ENCODE data around the gene PSAP. TPM values are rescaled to one million over a fixed set of nuclear protein-coding genes. Genes with fewer than 3 reads are reported as not detected.

PSAP gene
- total RNA-seq, 2 donors from 2014 or later: 136 to 207 TPM

DNA sequence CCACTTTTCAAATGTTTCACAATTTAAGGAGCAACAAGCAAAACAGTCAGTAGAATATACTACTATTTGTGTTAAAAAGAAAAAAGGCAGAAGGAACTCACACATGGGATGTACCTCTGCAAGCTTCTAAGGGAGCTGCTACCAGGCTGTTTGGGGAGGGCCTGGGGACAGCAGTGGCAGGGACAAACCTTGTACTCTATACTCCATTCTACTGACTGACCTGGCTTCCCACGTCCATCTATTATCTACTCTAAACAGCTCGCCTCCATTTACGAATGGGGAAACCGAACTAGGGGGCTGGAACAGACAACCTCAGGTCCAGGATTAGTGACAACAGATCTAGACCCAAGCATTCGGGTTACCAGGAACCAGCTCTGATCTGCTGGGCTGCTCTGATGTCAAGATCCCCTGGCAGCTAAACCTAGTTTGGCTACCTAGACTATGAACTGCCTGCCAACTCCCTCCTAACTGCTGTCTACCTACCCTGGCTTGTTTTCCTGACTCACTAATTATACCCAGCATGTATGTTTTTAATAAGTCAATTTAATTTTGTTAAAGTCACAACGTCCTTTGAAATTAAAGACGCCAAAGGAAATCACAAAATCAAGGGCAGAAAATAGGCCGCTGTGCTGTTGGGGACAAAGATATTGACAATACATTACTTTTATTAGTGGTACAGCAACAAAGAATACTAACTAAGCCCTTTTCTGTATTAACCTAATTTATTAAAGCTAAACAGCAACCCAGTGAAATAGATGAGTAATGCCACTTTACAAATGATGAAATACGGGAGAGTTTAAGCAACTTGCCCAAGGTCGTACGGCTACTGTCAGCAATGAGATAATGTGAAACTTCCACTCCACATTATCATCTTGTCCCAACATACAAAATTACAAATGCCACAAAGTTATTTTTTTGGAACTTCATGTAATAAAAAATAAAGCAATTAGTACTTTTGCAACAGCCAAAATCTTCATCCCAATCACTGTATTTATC lies 5.3 kb downstream of the PSAP start:
- DNase-seq (ENCODE audit: low spot score): no peak
- Mint-ChIP-seq H3K4me1 (ENCODE audit: low read depth in 2 of 2) (peaks cover 53 to 75% of the 10 kb centered on the region in 2 donors), H3K27me3 (no peaks in the 10 kb centered on the region), H3K9me3 (no peaks in the 10 kb centered on the region), H3K27ac (peak overlapping the region in 1 of 2 donors; percentile 33), H3K36me3 (no peaks in the 10 kb centered on the region), H3K4me3 (no peak overlapping the region)
- no peak for ATAC-seq

DNA sequence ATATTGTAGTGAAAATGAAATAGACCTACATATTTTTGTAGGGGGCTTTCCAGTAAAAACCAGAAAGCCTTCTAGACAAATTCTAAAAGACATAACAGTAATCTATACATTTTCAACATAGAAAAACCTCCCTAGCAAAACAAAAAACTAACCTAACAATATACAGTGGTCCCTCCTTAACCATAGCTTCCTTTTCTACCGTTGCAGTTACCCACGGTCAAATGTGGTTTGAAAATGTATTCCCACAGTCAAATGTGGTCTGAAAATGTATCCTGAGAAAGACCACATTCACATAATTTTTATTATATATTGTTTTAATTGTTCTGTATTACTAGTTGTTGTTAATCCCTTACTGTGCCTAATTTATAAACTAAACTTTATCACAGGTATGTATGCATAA lies 6.4 kb downstream of the PSAP start:
- Mint-ChIP-seq H3K27ac (no peak overlapping the region), H3K27me3 (no peaks in the 10 kb centered on the region), H3K4me1 (ENCODE audit: low read depth in 2 of 2) (peaks cover 48 to 75% of the 10 kb centered on the region in 2 donors), H3K36me3 (no peaks in the 10 kb centered on the region), H3K9me3 (no peaks in the 10 kb centered on the region), H3K4me3 (peak overlapping the region; percentile 9)
- no peak for ATAC-seq
- DNase-seq (ENCODE audit: low spot score): no peak

DNA sequence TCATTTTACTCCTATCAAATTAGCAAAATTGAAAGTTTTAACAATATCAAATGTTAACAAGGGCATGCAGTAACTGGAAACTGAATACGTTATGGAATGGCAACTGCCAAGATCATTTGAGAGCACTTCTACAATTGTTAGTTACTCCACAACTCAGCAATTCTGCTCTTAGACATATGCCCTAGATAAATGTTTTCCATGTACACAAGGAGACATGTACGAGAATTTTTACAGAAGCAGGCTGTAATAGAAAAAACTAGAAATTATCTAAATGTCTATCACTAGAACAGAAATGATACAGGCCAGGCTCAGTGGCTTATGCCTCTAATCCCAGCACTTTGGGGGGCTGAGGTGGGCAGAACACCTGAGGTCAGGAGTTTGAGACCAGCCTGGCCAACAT lies 7.0 kb downstream of the PSAP start:
- H3K27me3 Mint-ChIP-seq: no peaks in the 10 kb centered on the region
- DNase-seq (ENCODE audit: low spot score) (no peak), ATAC-seq (no peak)
- H3K27ac Mint-ChIP-seq: no peak overlapping the region
- H3K4me3 Mint-ChIP-seq: peak overlapping the region; percentile 54
- H3K4me1 Mint-ChIP-seq (ENCODE audit: low read depth in 2 of 2): peaks cover 44 to 69% of the 10 kb centered on the region in 2 donors
- no peaks in the 10 kb centered on the region for H3K36me3 Mint-ChIP-seq
- H3K9me3 Mint-ChIP-seq: no peaks in the 10 kb centered on the region

DNA sequence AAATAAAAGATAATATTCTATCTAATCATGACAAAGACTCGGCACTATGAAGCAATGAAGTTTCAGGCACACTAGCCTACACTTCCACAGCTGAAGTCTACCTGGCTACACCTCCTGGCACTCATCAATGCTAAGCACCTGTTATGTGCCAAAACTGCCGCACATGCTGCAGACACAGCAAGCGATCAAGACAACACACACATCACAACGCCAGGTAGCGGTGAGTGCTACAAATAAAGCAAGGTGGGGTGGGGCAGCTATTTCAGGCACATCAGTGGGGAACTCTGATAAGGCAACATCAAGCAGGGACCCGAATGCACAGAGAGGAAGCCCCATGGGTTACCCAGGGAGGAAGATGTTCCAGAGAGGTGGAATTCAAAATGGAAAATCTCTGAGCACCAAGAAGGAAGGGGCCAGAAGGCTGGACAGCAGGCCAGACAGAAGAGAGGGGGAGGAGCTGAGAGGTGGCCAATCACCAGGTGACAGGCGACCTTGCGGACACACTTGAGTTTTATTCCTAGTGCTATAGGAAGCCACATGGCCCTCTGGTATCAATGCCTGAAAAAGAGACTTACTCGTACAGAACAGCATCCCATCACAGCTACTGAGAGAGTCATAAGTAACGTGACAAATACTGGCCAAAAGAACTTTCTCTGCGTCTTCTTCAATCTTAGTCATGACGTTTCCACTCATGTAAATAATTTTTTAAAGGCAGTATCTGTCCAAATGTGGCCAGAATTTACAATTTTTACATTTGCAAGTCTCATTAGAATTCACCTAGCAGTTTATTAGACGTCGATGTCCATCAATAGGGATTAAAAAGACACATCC lies 8.0 kb downstream of the PSAP start:
- H3K27me3 Mint-ChIP-seq: no peaks in the 10 kb centered on the region
- H3K4me3 Mint-ChIP-seq: peak overlapping the region; percentile 54
- peaks cover 42 to 69% of the 10 kb centered on the region in 2 donors for H3K4me1 Mint-ChIP-seq (ENCODE audit: low read depth in 2 of 2)
- DNase-seq (ENCODE audit: low spot score): no peak
- no peak overlapping the region for H3K27ac Mint-ChIP-seq
- H3K9me3 Mint-ChIP-seq: no peaks in the 10 kb centered on the region
- ATAC-seq: no peak
- H3K36me3 Mint-ChIP-seq: no peaks in the 10 kb centered on the region

DNA sequence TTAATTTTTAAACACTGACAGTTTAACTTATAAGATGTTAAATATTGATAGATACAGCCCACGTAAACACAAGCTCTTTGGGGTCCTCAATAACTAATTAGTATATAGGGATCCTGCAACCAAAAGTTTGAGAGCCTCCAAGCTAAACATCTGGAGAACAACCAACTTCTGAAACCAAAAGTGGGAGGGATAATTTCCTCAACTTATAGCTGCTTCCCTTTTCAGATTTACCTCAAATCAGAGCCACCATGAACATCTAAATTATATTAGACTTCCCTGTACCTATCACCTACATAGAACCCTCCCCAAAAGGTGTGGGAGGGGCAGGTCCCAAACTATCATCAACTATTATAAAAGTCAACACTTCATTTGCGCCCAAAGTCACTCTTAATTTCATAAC lies 8.6 kb downstream of the PSAP start:
- Mint-ChIP-seq H3K36me3 (no peaks in the 10 kb centered on the region), H3K4me1 (ENCODE audit: low read depth in 2 of 2) (peaks cover 45 to 69% of the 10 kb centered on the region in 2 donors), H3K9me3 (no peaks in the 10 kb centered on the region), H3K27ac (no peak overlapping the region), H3K27me3 (no peaks in the 10 kb centered on the region), H3K4me3 (no peak overlapping the region)
- ATAC-seq (no peak), DNase-seq (ENCODE audit: low spot score) (no peak)

DNA sequence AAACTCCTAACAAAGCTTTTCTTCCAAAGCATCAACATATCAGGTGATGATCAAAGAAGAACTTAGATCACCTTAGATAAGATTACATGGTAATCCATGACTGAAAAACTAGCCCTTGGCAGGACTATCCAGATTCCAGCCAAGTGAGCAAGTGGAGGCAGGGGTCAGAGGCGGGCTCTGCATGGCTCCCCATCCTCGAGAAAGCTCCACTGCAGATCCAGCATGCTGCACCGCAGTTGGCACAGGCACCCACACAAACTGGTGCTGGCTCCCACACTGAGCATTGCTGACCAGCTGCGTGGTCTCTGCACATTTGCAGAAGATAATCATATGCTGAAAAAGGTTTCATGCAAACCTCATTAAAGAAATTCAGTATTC lies 10.1 kb downstream of the PSAP start:
- ATAC-seq (no peak), DNase-seq (ENCODE audit: low spot score) (no peak)

DNA sequence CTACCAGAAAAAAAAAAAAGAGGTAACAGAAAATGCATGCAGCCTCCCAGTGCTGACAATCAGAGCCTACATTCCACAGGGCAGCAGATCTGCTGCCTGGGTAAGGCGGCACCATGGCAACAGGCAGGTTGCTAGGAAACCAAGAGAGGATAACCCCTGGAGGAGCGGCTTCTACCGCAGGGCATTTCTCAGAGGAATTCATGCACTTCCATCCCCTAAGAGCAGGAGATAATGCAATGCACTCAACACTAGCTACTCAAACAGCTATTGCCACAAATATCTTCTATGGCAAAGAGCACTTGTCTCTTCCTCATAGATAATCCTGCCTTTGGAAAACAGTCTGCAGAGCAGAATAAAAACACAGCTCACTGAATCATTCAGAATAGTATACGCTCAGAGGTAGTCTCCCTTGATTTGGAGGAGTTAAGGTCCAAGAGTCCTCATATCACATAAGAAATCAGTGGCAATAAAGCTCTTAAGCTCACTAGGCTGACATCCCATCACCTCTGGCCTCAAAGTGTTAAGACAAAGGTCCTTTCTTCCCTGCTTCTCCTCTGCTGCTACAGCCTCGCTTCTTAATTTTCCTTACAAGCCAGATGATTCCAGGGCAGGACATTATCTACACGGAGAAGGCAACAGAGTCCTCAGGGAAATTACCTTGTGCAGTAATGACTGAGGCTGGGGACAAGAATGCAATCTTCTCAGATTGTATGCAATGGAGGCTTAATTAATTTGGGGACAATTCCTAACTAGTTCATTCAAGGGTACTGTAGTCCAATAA lies 10.7 kb downstream of the PSAP start:
- H3K27ac Mint-ChIP-seq: peak overlapping the region in 1 of 2 donors; percentile 53
- peaks cover 55 to 75% of the 10 kb centered on the region in 2 donors for H3K4me1 Mint-ChIP-seq (ENCODE audit: low read depth in 2 of 2)
- DNase-seq (ENCODE audit: low spot score): no peak
- no peaks in the 10 kb centered on the region for H3K36me3 Mint-ChIP-seq
- H3K9me3 Mint-ChIP-seq: no peaks in the 10 kb centered on the region
- no peak overlapping the region for H3K4me3 Mint-ChIP-seq
- no peaks in the 10 kb centered on the region for H3K27me3 Mint-ChIP-seq
- no peak for ATAC-seq

More for the DNA sequence above, 10.1 kb downstream of the PSAP start:
- no peaks in the 10 kb centered on the region for H3K9me3 Mint-ChIP-seq
- no peak overlapping the region for H3K4me3 Mint-ChIP-seq
- H3K4me1 Mint-ChIP-seq (ENCODE audit: low read depth in 2 of 2): peaks cover 56 to 77% of the 10 kb centered on the region in 2 donors
- no peaks in the 10 kb centered on the region for H3K27me3 Mint-ChIP-seq
- H3K36me3 Mint-ChIP-seq: no peaks in the 10 kb centered on the region
- no peak overlapping the region for H3K27ac Mint-ChIP-seq

DNA sequence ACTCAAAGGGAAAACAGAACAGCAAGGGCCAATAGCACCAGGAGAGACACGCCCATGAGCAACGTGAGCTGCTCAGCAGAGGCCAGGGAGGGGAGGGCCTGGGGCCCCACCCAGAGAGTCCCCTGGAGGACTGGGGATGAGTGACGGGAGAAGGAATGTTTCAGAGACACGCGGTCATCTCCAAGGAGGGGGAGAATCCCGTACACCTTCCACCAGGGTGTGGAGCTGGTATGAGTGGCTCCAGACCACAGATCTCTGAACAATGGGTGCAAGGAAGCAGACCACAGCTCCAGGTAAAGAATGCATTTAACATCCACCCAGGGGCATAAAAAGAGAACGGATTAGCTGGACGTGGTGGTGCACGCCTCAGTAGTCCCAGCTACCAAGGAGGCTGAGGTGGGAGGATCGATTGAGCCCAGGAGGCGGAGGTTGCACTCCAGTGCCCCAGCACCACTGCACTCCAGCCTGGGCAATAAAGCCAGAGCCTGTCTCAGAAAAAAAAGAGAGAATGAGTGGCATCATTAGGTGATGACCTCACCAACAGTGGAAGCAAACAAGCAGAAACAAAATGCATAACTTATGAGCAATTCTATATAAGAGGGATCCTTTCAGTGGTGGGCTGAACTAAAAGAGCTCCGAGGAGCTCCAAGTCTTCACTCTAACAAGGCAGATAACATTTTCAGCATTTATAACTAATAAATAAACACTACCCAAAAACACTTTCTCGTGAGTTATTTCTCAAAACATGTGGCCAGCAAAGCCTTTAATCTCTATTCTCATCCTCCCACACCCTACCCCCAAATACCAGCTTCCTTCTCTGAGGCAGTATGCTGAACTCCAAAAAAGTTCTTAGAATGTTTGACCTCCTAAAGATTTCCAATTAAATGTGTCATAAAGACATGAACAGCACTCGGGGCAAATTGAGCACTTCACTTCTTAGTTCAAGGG lies 12.5 kb downstream of the PSAP start:
- H3K27ac Mint-ChIP-seq: peak overlapping the region in 1 of 2 donors; percentile 23
- no peak for ATAC-seq
- DNase-seq (ENCODE audit: low spot score): no peak
- H3K4me1 Mint-ChIP-seq (ENCODE audit: low read depth in 2 of 2): peaks cover 50 to 59% of the 10 kb centered on the region in 2 donors
- no peak overlapping the region for H3K4me3 Mint-ChIP-seq
- no peaks in the 10 kb centered on the region for H3K36me3 Mint-ChIP-seq
- no peaks in the 10 kb centered on the region for H3K27me3 Mint-ChIP-seq
- no peaks in the 10 kb centered on the region for H3K9me3 Mint-ChIP-seq

DNA sequence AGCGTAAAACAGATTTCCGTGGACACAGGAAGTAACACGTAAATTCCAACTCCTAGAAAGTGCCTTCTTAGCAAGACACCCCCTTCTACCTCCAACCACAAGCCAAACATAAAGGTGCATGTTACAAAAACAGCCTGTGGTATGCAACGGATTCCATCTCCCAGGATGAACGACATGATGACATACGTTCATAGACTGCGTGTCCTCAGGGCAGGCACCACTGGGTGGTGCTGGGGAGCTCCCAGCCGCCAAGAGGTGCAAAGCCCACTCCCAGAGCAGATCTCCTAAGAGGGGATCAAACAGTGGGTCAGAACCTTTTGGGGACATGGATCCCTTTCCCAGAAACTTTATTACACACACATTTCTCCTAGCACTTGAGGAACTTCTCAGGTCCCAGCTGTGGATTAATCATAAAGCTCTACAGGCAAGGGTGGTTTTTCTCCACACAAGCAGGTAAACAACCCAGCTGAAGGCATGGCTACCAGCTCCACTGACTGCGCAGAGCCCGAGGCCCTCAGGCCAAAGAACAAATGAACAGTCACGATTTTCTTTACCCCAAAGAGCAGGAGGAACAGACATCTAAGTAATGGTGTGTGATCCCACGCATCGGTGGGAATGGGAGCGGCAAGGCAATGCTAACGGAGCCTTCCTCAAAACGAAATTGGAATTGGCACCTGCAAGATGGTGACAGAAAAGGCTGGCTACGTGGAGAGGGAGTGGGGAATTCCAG lies 13.8 kb downstream of the PSAP start:
- Mint-ChIP-seq H3K4me1 (ENCODE audit: low read depth in 2 of 2) (peaks cover 46 to 53% of the 10 kb centered on the region in 2 donors), H3K9me3 (no peaks in the 10 kb centered on the region), H3K27me3 (no peaks in the 10 kb centered on the region), H3K27ac (no peak overlapping the region), H3K36me3 (no peaks in the 10 kb centered on the region), H3K4me3 (no peak overlapping the region)
- DNase-seq (ENCODE audit: low spot score) (no peak), ATAC-seq (no peak)

DNA sequence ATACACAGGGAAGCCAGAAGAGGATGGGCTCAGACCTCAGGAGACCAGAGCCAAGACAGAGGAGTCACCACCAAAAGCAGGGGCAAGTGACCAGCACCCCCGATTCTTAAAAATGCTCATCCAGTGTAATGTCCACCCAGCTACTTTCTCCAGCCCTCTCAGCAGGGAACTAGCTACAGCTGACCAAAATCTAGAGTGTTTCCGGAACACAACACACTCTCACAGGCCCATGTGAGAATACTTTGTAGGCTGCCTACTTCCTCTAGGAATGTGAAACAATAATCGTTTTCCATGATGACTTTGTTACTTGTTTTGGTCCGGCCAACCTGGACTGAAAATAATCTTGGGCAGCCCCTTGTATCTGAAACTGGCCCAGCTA lies 14.5 kb downstream of the PSAP start:
- H3K9me3 Mint-ChIP-seq: no peaks in the 10 kb centered on the region
- peaks cover 49 to 53% of the 10 kb centered on the region in 2 donors for H3K4me1 Mint-ChIP-seq (ENCODE audit: low read depth in 2 of 2)
- DNase-seq (ENCODE audit: low spot score): no peak
- no peak overlapping the region for H3K4me3 Mint-ChIP-seq
- no peaks in the 10 kb centered on the region for H3K36me3 Mint-ChIP-seq
- no peak for ATAC-seq
- H3K27ac Mint-ChIP-seq: no peak overlapping the region
- H3K27me3 Mint-ChIP-seq: no peaks in the 10 kb centered on the region

DNA sequence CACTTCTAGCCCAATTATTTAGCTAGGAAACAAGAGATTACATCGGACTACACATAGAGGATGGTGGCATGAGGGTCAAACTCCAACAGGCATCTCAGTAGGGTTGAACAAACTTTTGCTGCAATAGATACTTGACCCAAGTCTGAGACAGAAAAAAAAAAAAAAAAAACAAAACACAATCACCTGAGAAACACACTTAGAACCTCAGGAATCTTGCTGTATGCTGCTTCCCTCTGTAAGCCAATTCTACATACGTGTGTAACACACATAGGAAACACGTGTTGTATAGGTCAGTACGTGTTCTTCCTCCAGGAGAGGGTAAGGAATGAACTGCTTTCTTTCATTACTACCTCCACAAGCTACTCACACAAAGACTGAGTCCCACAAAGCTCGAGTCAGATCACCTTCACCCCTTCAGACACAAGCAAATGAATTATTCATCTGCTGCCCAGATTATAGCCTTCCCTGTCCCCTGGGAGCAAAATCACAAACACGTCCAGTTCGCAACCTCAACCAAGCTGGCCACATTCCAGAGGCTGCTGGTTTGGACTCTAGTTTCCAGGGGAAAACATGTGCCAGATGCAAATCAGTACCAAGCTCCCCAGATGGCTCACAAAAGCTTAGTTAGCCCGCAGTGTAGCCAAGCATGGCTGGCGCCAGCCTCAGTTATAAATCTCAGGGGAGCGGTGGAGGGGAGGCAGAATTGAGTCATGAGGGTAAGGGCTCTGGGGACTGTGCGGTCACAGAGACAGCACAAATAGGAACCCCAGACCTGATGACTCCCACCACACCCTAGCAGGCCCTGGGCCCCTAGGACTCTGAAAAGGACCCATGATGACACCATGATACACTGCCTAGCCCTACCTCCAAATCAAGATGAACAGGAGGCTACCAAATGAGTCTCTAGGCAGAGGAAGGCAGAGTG lies 15.1 kb downstream of the PSAP start:
- Mint-ChIP-seq H3K27me3 (no peaks in the 10 kb centered on the region), H3K36me3 (no peaks in the 10 kb centered on the region), H3K27ac (no peak overlapping the region), H3K9me3 (no peaks in the 10 kb centered on the region), H3K4me3 (no peak overlapping the region), H3K4me1 (ENCODE audit: low read depth in 2 of 2) (peaks cover 50 to 53% of the 10 kb centered on the region in 2 donors)
- ATAC-seq (peak in 1 of 2 donors; percentile 56), DNase-seq (ENCODE audit: low spot score) (no peak)
